Trophoblast cell (in vitro differentiated cells and primary cell): Measurements from ENCODE around the gene CHCHD6.

Experiments used
- DNase-seq, 2 donors: peaks; one replicate each; pipeline ENCODE4 v3.0.0-alpha.2; 2016
- H2AFZ ChIP-seq: 2 replicates; pipeline ENCODE4 v1.6.1; 2013; ENCODE audit warnings: low read length, moderate library complexity, mild to moderate bottlenecking; ENCODE audit not compliant: insufficient read depth, poor library complexity
- H2AK5ac ChIP-seq: 2 replicates; pipeline ENCODE4 v1.6.1; 2013; ENCODE audit warnings: mild to moderate bottlenecking, low read length
- H2BK120ac ChIP-seq: 2 replicates; pipeline ENCODE4 v1.6.1; 2013; ENCODE audit warnings: low read length, mild to moderate bottlenecking, moderate library complexity; ENCODE audit not compliant: insufficient read depth, poor library complexity
- H2BK12ac ChIP-seq: 2 replicates; pipeline ENCODE4 v1.6.1; 2013; ENCODE audit warnings: mild to moderate bottlenecking, low read length, moderate library complexity
- H2BK5ac ChIP-seq: 2 replicates; pipeline ENCODE4 v1.6.1; 2013; ENCODE audit warnings: low read length, low read depth, moderate library complexity, mild to moderate bottlenecking; ENCODE audit not compliant: poor library complexity
- H3K14ac ChIP-seq: 2 replicates; pipeline ENCODE4 v1.6.1; 2013; ENCODE audit warnings: mild to moderate bottlenecking, low read length
- H3K18ac ChIP-seq: 2 replicates; pipeline ENCODE4 v1.6.1; 2013; ENCODE audit warnings: mild to moderate bottlenecking, low read length
- H3K23ac ChIP-seq: 2 replicates; pipeline ENCODE4 v1.6.1; 2013; ENCODE audit warnings: low read length
- H3K27ac ChIP-seq: 2 replicates; pipeline ENCODE4 v1.5.1; 2013; ENCODE audit warnings: low read depth, mild to moderate bottlenecking, inconsistent platforms, low read length, moderate library complexity
- H3K27me3 ChIP-seq: 2 replicates; pipeline ENCODE4 v1.6.1; 2013; ENCODE audit warnings: inconsistent platforms, mild to moderate bottlenecking, low read length, moderate library complexity; ENCODE audit not compliant: insufficient read depth
- H3K36me3 ChIP-seq, 2 experiments: 1 replicate in 1 of 2; 2 replicates in 1 of 2; pipeline ENCODE4 v1.6.1; 2013; ENCODE audit warnings: low read length in 2 of 2, mild to moderate bottlenecking in 2 of 2, moderate library complexity in 1 of 2; ENCODE audit not compliant: insufficient read depth in 2 of 2, control insufficient read depth in 1 of 2
- H3K4ac ChIP-seq: 2 replicates; pipeline ENCODE4 v1.6.1; 2013; ENCODE audit warnings: low read depth, mild to moderate bottlenecking, low read length, moderate library complexity
- H3K4me1 ChIP-seq, 2 experiments: 1 replicate in 1 of 2; 2 replicates in 1 of 2; pipeline ENCODE4 v1.6.1; 2013; ENCODE audit warnings: low read length in 2 of 2, mild to moderate bottlenecking in 2 of 2, moderate library complexity in 1 of 2; ENCODE audit not compliant: insufficient read depth in 2 of 2, control insufficient read depth in 1 of 2
- H3K4me2 ChIP-seq: 2 replicates; pipeline ENCODE4 v1.6.1; 2013; ENCODE audit warnings: inconsistent platforms, mild to moderate bottlenecking, low read length, moderate library complexity
- H3K4me3 ChIP-seq: 2 replicates; pipeline ENCODE4 v1.5.1; 2013; ENCODE audit warnings: mild to moderate bottlenecking, low read depth, low read length, inconsistent platforms
- H3K79me1 ChIP-seq: one replicate; pipeline ENCODE4 v1.6.1; 2013; ENCODE audit warnings: low read length
- H3K79me2 ChIP-seq: 2 replicates; pipeline ENCODE4 v1.6.1; 2013; ENCODE audit warnings: low read length, mild to moderate bottlenecking; ENCODE audit not compliant: control insufficient read depth, insufficient read depth, poor library complexity
- H3K9ac ChIP-seq: 2 replicates; pipeline ENCODE4 v1.6.1; 2013; ENCODE audit warnings: mild to moderate bottlenecking, low read length
- H3K9me3 ChIP-seq: 2 replicates; pipeline ENCODE4 v1.6.1; 2013; ENCODE audit warnings: low read depth, mild to moderate bottlenecking, control low read depth, inconsistent platforms, low read length; ENCODE audit not compliant: insufficient read depth
- H4K12ac ChIP-seq: 2 replicates; pipeline ENCODE4 v1.6.1; 2013; ENCODE audit warnings: low read depth, mild to moderate bottlenecking, low read length, moderate library complexity
- H4K8ac ChIP-seq: 2 replicates; pipeline ENCODE4 v1.6.1; 2013; ENCODE audit warnings: low read depth, mild to moderate bottlenecking, low read length, moderate library complexity
- H4K91ac ChIP-seq: one replicate; pipeline ENCODE4 v1.6.1; 2013; ENCODE audit warnings: low read depth, mild to moderate bottlenecking, low read length, moderate library complexity
- WGBS: extraction: QIAGEN DNeasy Blood & Tissue Kit; methylation state at CpG from one replicate; pipeline ENCODE4 v1.1.7; 2013; ENCODE audit warnings: missing lambda C conversion rate; ENCODE audit not compliant: insufficient read length, insufficient coverage; ENCODE audit errors: extremely low coverage; 5-methylcytosine and 5-hydroxymethylcytosine counted together

Gene CHCHD6

GRCh38 chr3:126692858-126693257, 11.2 kb upstream of the CHCHD6 start:
- Histone ChIP-seq H4K91ac (no peak overlapping the region), H3K27ac (no peak overlapping the region), H2AK5ac (no peak overlapping the region), H2AFZ (no peak overlapping the region), H3K23ac (no peak overlapping the region), H3K9ac (no peak overlapping the region), H3K18ac (no peak overlapping the region), H4K8ac (no peak overlapping the region), H3K4ac (no peak overlapping the region), H2BK5ac (no peak overlapping the region), H3K4me3 (no peak overlapping the region), H3K79me2 (no peaks in the 10 kb centered on the region), H3K9me3 (no peaks in the 10 kb centered on the region), H3K27me3 (no peaks in the 10 kb centered on the region), H3K4me2 (no peak overlapping the region), H3K36me3 (no peaks in the 10 kb centered on the region), H4K12ac (no peak overlapping the region), H3K4me1 (no peaks in the 10 kb centered on the region), H3K14ac (no peak overlapping the region), H3K79me1 (no peaks in the 10 kb centered on the region), H2BK120ac (no peak overlapping the region), H2BK12ac (no peak overlapping the region)
- DNase-seq = peak in 1 of 2 donors; percentile 47
- no CpG with 5 or more reads among the region's 5 CpGs for WGBS

- H4K8ac ChIP-seq = no peak overlapping the region
Observed at GRCh38 chr3:126693921-126694320, 10.1 kb upstream of the CHCHD6 start.

GRCh38 chr3:126696701-126697267, 7.3 kb upstream of the CHCHD6 start:
- no CpG with 5 or more reads among the region's 5 CpGs for WGBS
- Histone ChIP-seq H4K8ac (no peak overlapping the region), H3K79me1 (no peaks in the 10 kb centered on the region), H3K9ac (no peak overlapping the region), H4K91ac (no peak overlapping the region), H3K27me3 (no peaks in the 10 kb centered on the region), H3K4me2 (no peak overlapping the region), H3K36me3 (no peaks in the 10 kb centered on the region), H3K79me2 (no peaks in the 10 kb centered on the region), H3K4me3 (no peak overlapping the region), H2AFZ (no peak overlapping the region), H3K23ac (no peak overlapping the region), H3K4me1 (no peaks in the 10 kb centered on the region), H4K12ac (no peak overlapping the region), H2BK5ac (no peak overlapping the region), H3K27ac (no peak overlapping the region), H2BK120ac (no peak overlapping the region), H3K18ac (no peak overlapping the region), H2AK5ac (no peak overlapping the region), H3K9me3 (no peaks in the 10 kb centered on the region), H3K14ac (no peak overlapping the region), H2BK12ac (no peak overlapping the region), H3K4ac (no peak overlapping the region)
- no peak for DNase-seq

More at GRCh38 chr3:126693921-126694320, 10.1 kb upstream of the CHCHD6 start:
- Histone ChIP-seq H3K4me1 (no peaks in the 10 kb centered on the region), H3K4ac (no peak overlapping the region), H2BK5ac (no peak overlapping the region), H2BK120ac (no peak overlapping the region), H3K9ac (no peak overlapping the region), H3K79me2 (no peaks in the 10 kb centered on the region), H2AK5ac (no peak overlapping the region), H2AFZ (no peak overlapping the region), H2BK12ac (no peak overlapping the region), H3K79me1 (no peaks in the 10 kb centered on the region), H4K12ac (no peak overlapping the region), H4K91ac (no peak overlapping the region), H3K14ac (no peak overlapping the region), H3K4me2 (no peak overlapping the region), H3K27me3 (no peaks in the 10 kb centered on the region), H3K18ac (no peak overlapping the region), H3K36me3 (no peaks in the 10 kb centered on the region), H3K9me3 (no peaks in the 10 kb centered on the region), H3K4me3 (no peak overlapping the region), H3K23ac (no peak overlapping the region), H3K27ac (no peak overlapping the region)
- WGBS = no CpG with 5 or more reads among the region's 3 CpGs
- DNase-seq = no peak

GRCh38 chr3:126699011-126699410, 5.0 kb upstream of the CHCHD6 start:
- H3K9ac ChIP-seq = no peak overlapping the region
- no peaks in the 10 kb centered on the region for H3K9me3 ChIP-seq
- H3K27ac ChIP-seq = no peak overlapping the region
- H3K4me1 ChIP-seq = peaks cover 0 to 4% of the 10 kb centered on the region in 2 experiments
- no peaks in the 10 kb centered on the region for H3K36me3 ChIP-seq
- H4K8ac ChIP-seq = no peak overlapping the region
- H4K12ac ChIP-seq = no peak overlapping the region
- H3K4me3 ChIP-seq = no peak overlapping the region
- no peak for DNase-seq
- H2BK120ac ChIP-seq = no peak overlapping the region
- no peak overlapping the region for H2AK5ac ChIP-seq
- WGBS = no CpG with 5 or more reads among the region's 7 CpGs
- no peak overlapping the region for H3K14ac ChIP-seq
- H3K27me3 ChIP-seq = no peaks in the 10 kb centered on the region
- no peak overlapping the region for H2BK5ac ChIP-seq
- H3K4ac ChIP-seq = no peak overlapping the region
- H3K4me2 ChIP-seq = no peak overlapping the region
- H2BK12ac ChIP-seq = no peak overlapping the region
- no peak overlapping the region for H4K91ac ChIP-seq
- H3K18ac ChIP-seq = no peak overlapping the region
- H3K79me2 ChIP-seq = no peaks in the 10 kb centered on the region
- H2AFZ ChIP-seq = no peak overlapping the region
- no peak overlapping the region for H3K23ac ChIP-seq
- H3K79me1 ChIP-seq = no peaks in the 10 kb centered on the region
